GM19324 (cell line): Measurements from ENCODE around the gene ZFP28.

Source experiments
- ATAC-seq: cut with Tn5 transposase; IDR thresholded peaks from one replicate; pipeline ENCODE4 v1.9.1; 2021; ENCODE audit warnings: mild to moderate bottlenecking, moderate library complexity; ENCODE audit not compliant: unreplicated experiment, low FRiP score

The ZFP28 gene

GRCh38 chr19:56594783-56595547 is 56.2 kb downstream of the ZFP28 start, which contains the start of gene ZNF71:
Gene ZNF71, plus strand, starts transcription at chr19:56595302. Its CDS starts 6,257 bp downstream, at chr19:56601559.
- ATAC-seq = peak; percentile 95

- peak; percentile 15 for ATAC-seq
Observed at GRCh38 chr19:56595548-56595899, 56.8 kb downstream of the ZFP28 start.

GRCh38 chr19:56596676-56597075 is 57.9 kb downstream of the ZFP28 start:
- ATAC-seq = no peak

GRCh38 chr19:56597696-56598095 is 58.9 kb downstream of the ZFP28 start:
- no peak for ATAC-seq

- no peak for ATAC-seq
Observed at GRCh38 chr19:56601375-56601774, 62.6 kb downstream of the ZFP28 start.

GRCh38 chr19:56603829-56604228 is 65.1 kb downstream of the ZFP28 start:
- no peak for ATAC-seq
